GM21528 (cell line): ENCODE measurements around the gene AIFM1.
A peak's percentile ranks its signal among the peaks of the same experiment; 100 is the strongest.

Experiments used
- ATAC-seq: cut with Tn5 transposase; IDR thresholded peaks from one replicate; pipeline ENCODE4 v1.9.1; 2021; ENCODE audit warnings: mild to moderate bottlenecking, moderate library complexity; ENCODE audit not compliant: unreplicated experiment, low FRiP score

AIFM1 gene

DNA sequence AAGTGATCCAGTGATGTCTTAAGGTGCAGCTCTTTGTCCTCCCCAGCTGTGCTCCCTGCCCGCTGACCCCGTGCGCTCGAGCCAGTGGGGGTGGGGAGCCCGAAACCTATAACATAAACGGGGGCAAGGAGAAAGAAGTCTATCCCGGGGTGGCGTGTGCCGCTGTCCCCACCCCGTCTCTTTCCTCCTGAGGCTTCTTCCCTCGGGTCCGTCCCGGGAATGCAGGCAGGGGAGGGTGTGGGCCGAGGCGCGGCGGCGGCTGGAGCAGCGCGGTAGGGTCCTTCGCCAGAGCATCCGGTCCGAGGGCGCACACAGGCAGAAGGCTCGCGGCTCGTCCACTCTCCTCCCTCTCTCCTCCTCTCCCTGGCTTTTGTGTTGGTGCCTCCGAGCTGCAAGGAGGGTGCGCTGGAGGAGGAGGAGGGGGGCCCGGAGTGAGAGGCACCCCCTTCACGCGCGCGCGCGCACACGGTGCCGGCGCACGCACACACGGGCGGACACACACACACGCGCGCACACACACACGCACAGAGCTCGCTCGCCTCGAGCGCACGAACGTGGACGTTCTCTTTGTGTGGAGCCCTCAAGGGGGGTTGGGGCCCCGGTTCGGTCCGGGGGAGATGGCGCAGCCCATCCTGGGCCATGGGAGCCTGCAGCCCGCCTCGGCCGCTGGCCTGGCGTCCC is 5.9 kb upstream of the AIFM1 start, which contains the start of gene RAB33A:
TSS of gene RAB33A (plus strand) at position 517 of the 681 bp plus-strand sequence. CDS start at position 618, 101 bp downstream.
- peak; percentile 15 for ATAC-seq

- peak; percentile 73 for ATAC-seq
Measured at GRCh38 chrX:130170752-130171445, 5.3 kb upstream of the AIFM1 start.

DNA sequence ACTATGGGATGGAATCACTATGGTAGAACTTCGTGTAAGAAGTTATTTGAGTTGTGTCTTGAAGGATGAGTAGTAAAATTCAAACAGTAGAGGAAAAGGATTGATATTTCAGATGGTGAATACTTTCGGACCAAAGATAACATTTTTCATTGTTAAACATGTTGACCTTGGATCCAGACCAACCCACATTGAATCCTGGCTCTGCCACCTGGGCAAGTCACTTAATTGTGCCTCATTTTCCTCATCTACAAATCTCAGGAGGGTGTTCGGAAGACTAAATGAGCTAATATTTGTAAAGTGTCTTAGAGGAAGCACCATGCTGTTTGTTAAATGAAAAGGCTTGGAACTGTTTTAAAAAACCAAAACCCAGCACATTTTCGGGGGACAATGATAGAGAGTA is 1.4 kb upstream of the AIFM1 start:
- ATAC-seq = no peak

GRCh38 chrX:130166503-130166777 is 799 bp upstream of the AIFM1 start:
- no peak for ATAC-seq

DNA sequence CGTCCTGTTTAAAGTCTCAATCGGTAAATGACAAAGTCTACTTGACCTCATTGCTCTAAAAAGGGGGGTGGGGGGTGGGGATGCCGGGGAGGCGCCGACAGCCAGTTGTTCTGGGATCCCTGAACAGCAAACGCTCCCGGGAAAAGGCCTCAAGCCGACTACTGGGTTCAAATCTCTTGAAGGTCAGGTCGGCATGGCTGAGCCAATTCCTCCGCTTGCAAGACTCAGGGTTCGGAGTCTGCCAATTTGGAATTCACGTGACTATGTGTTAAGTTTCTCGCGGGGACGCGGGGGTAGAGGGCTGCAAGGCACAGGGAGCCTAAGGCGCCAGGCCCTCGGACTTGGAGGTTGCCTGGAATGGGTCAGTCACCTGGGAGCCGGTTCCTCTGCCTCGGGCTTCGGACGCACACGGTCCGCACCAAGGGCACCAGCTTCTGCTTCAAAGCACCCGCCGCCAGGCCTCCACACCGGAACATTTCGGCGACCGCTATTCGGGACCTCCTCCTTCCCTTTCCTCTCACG is 399 bp downstream of the AIFM1 start:
- ATAC-seq = no peak

DNA sequence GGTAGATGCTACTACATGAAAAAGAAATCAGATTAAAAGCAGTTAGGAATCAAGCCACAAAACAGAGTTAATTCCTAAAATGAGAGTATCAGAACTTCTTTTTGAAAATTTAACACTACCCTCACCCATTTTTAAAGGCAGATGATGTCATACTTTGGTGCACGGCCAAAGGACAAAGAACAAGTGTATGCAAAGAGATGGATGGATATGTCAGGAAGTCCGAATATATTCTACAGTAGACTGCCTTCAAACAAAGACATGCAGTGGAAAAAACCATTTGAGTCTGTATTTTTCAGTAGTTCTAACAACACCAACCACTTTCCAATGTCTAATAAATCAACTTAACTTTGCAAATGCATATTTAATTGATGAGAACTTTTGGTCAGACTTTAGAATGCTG is 2.2 kb downstream of the AIFM1 start:
- no peak for ATAC-seq

DNA sequence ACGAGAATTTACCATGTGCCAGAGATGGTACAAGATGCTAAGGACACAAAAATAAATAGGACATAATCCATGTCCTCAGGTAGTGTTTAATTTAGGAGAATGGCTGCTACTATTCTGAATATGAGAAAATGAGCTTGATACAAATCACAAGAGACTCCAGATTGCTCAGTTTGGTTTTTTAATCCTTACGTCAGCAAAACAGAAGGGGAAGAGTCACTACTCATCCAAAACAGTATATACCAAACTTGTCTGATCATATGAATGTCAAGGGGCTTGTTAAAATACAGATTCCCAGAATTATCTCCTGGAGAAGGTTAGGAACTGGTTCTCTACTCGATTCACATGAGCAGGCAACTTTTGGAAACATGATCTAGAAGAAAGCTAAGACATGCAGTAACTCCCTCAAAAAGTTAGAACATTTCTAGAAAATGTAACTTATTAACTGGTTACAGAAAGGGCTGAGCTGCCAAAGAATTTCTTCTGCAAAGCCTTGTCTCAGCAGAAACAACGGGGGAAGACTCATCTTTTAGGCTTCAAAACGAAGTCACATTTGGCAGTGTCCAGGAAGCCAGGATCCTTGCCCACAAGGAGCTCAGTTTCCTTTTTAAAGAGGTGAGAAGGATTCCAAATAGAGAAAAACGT is 3.4 kb downstream of the AIFM1 start:
- ATAC-seq = no peak

- ATAC-seq = no peak
Measured at GRCh38 chrX:130159776-130160175, 5.9 kb downstream of the AIFM1 start.

DNA sequence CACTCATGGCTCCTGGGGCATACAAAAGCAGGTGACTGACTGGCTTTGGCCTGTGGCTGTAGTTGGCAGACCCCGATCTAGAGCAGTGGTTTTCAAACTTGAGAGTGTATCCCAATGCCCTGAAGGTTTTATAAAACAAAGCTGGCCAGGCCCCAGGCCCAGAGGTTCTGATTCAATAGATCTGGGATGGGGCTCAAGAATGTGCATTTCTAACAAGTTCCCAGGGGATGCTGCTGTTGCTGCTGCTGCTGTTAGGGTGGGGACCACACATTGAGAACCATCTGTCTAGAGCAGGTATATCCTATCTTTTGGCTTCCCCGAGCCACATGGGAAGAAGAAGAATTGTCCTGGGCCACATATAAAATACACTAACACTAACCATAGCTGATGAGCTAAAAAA is 7.3 kb downstream of the AIFM1 start:
- ATAC-seq = no peak

- ATAC-seq = no peak
Measured at GRCh38 chrX:130155564-130155963, 10.1 kb downstream of the AIFM1 start.

DNA sequence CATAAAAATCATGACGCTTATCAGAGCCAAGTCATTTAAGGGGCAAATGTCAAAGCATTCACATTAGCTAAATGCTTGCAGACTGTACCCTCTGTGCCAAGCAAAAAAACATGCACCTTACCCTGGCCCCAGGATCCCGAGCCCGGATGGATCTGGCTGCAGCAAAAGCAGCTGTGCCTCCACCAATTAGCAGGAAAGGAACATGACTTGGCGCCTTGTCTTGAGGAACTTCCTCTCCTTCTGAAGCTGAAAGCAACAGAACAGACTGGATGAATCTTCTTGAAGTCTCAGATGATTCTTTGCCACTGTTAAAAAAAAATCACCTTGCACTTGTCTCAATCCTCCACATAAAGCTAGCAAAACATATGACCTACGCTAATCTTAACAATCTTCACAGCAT is 18.0 kb downstream of the AIFM1 start:
- ATAC-seq = no peak

GRCh38 chrX:130145123-130145522 is 20.5 kb downstream of the AIFM1 start:
- ATAC-seq = no peak

DNA sequence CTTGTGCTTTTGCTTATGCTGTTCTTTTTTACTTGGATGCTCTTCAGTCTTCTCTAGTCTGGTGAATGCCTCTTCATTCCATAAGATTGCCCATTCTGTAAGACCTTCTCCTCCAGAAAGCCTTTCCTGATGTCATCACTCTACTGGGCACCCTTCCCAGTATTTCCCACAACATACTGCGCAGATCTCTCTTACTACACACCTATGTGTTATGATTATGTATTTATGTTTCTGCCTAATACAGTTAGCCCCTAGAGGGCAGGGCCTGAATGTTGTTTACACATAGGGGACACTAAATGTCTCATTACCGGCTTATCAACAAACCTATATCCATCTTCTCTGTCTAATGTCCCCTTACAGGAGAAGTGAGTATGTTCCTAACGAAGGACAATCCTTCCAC is 21.1 kb downstream of the AIFM1 start:
- no peak for ATAC-seq

GRCh38 chrX:130139474-130140201 is 26.0 kb downstream of the AIFM1 start:
- ATAC-seq = no peak

- ATAC-seq = no peak
Measured at GRCh38 chrX:130136961-130137360, 28.7 kb downstream of the AIFM1 start.

GRCh38 chrX:130136496-130136895 is 29.1 kb downstream of the AIFM1 start:
- ATAC-seq = no peak

- ATAC-seq = no peak
Measured at GRCh38 chrX:130130990-130131389, 34.7 kb downstream of the AIFM1 start.

DNA sequence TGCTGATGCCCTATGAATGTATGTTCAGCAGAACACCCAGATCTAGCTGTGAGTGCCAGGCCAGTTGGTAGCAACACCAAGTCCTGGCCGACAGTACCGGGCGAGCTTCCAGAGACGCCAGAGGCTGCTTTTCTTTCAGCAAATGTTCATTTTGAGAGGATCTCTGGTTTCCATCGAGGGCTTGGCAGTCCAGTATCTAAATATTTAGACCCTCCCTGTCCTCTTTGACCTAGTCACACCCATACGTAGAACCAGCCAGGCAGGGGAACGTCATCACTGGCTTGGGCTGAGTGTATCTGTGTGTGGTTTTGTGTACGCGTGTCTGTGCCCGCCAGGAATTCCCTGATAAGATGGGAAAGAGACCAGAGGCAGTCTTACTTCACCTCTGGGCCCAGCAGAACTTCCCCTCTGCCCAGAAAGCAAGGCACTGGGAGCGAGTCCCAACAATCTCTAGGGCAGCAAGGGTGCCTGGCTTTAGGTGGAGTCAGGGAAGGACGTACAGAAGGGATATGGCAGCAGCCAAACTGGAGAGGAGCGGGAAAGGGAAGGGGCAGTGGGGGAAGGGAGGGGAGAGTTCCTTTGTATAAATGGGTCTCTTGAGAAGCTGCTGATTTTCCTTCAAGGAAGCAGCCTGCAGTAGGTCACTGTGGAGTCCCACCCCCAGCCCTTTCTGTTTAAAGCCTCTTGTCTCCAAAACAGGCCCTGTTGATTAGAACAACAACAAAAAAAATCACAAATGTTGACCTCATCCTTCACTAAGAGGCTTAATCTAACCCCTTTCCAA is 40.4 kb downstream of the AIFM1 start:
- ATAC-seq = no peak

DNA sequence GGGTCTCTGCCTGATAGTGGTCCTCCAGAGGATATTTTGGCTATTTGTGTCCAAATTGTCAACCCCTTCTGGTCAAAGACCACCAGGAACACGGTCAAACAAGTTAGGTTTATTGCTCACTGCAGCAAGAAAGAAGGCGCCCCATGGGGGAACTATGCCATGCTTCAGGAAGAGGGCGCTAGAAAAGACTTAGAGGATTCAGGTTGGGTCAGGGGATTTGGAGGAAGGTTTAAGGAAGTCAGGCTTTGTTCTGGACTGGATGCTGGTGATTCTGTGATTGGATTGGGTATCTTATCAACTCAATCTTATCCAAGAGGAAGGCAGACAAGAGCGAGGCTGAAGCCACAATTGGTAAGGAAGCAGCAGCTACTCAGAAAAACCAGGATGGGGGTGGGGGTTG is 41.1 kb downstream of the AIFM1 start:
- no peak for ATAC-seq

DNA sequence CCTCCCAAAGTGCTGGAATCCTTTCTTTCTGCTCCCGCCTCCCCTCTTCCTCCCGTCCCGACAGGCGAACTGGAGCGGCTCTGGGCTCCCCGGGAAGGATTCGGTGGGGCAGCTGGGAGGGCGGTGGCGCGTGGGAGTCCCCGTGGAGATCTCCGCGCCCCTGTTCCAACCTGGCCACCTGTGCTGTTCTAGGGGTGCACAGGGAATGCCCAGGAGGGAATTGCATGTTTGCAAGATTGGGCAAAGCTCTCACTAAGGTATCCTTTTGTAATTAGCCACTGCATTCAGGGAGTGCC is 44.2 kb downstream of the AIFM1 start:
- ATAC-seq = no peak
